ENCODE data around the gene TMEM238L. TPM values are rescaled to one million over a fixed set of nuclear protein-coding genes. Genes with fewer than 3 reads are reported as not detected.
"Not testable (repeated sequence)": the region's sequence is repeated elsewhere in the genome, so short reads cannot be mapped to it uniquely, and the experiment has no call there.

Gene TMEM238L
- polyA plus RNA-seq (2013, experiment 1 of 2), result not detected
- polyA plus RNA-seq (2013, experiment 2 of 2), result not detected

DNA sequence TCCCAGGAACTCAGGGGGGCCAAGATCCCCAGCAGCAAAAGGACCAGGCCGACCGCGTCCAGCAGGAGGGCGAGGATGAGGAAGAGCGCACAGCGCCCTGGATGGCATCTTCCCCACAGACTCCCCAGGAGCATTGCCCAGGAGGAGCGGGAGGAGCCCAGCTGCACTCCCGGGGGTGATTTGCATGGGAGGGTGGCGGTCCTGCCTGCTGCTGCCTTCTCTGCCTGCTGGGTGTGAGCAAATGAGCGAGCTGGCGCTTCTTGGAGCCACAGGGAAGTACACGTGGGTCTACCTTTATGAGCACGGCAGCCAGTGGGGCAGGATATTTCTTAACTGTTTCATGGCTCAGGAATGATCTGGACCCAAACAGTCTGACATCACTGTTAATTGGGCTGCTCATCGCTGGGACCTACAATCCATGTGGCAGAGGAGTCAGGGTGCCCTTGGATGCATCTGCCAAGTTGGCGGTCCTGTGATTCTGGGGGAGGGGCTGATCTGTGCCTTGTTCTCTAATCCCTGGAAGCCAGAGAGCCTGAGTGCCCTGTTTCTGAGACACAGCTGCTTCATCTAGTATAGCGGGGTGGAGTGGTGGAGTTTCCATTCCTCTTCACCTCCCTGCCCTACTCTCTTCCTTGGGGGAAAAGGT, at the start of gene TMEM238L:
Gene TMEM238L (minus strand): TSS at position 270 of the 646 bp plus-strand sequence. CDS start 136 bp downstream, at position 134.
- no peak within 1 kb of the TSS for H3K27ac ChIP-seq (ENCODE audit: low read depth, low read length)
- H3K36me3 ChIP-seq (ENCODE audit: insufficient read depth, low read length), result no peaks in the 10 kb centered on the region
- H3K4me1 ChIP-seq (ENCODE audit: insufficient read depth, low read length), result peaks cover 4% of the 10 kb centered on the region; the same call in 1 of the 2 replicates
- 84% methylated on average over 15 of the region's 16 CpGs for WGBS
- no peaks in the 10 kb centered on the region for H3K27me3 ChIP-seq (ENCODE audit: insufficient read depth, low read length)
- no peaks in the 10 kb centered on the region for H3K9me3 ChIP-seq (ENCODE audit: insufficient read depth, low read depth, low read length)
- H3K9ac ChIP-seq (ENCODE audit: low read depth, low read length), result no peak within 1 kb of the TSS
- no peak within 1 kb of the TSS for H3K4me3 ChIP-seq (ENCODE audit: low read length)

GRCh38 chr17:10846636-10847035, 42.7 kb upstream of the TMEM238L start:
- WGBS, result 78% methylated on average over 6 of the region's 6 CpGs
- H3K27ac ChIP-seq (ENCODE audit: low read depth, low read length); H3K9ac ChIP-seq (ENCODE audit: low read depth, low read length); H3K36me3 ChIP-seq (ENCODE audit: insufficient read depth, low read length); H3K4me3 ChIP-seq (ENCODE audit: low read length); H3K9me3 ChIP-seq (ENCODE audit: insufficient read depth, low read depth, low read length): not testable (repeated sequence)
- peaks cover 15% of the 10 kb centered on the region; the same call in 1 of the 2 replicates for H3K27me3 ChIP-seq (ENCODE audit: insufficient read depth, low read length)
- peaks cover 15% of the 10 kb centered on the region for H3K4me1 ChIP-seq (ENCODE audit: insufficient read depth, low read length)

DNA sequence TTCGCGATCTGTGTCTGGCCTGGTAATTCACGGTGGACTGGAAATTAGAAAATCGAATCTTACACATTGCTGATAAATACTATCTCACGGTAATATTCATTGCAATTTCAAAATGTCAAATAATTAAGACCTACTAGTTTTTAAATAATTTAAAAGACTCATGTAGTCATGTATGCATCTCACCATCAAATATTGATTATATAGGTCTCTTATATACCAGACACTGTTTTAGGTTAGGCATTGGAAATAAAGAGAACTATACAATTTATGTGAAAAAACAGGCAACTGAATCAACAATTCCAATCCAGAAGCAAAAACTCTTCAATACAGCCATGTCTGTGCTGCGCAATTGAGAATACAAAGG, 41.5 kb upstream of the TMEM238L start:
- no peaks in the 10 kb centered on the region for H3K9me3 ChIP-seq (ENCODE audit: insufficient read depth, low read depth, low read length)
- H3K4me1 ChIP-seq (ENCODE audit: insufficient read depth, low read length), result peaks cover 15% of the 10 kb centered on the region
- no peak overlapping the region for H3K9ac ChIP-seq (ENCODE audit: low read depth, low read length)
- peaks cover 15% of the 10 kb centered on the region; the same call in 1 of the 2 replicates for H3K27me3 ChIP-seq (ENCODE audit: insufficient read depth, low read length)
- no peaks in the 10 kb centered on the region for H3K36me3 ChIP-seq (ENCODE audit: insufficient read depth, low read length)
- H3K27ac ChIP-seq (ENCODE audit: low read depth, low read length), result no peak overlapping the region
- 0 out of 2 replicates have a peak overlapping the region, but pooled peaks have one; percentile 63 for H3K4me3 ChIP-seq (ENCODE audit: low read length)
- 28% methylated on average over 4 of the region's 6 CpGs for WGBS

DNA sequence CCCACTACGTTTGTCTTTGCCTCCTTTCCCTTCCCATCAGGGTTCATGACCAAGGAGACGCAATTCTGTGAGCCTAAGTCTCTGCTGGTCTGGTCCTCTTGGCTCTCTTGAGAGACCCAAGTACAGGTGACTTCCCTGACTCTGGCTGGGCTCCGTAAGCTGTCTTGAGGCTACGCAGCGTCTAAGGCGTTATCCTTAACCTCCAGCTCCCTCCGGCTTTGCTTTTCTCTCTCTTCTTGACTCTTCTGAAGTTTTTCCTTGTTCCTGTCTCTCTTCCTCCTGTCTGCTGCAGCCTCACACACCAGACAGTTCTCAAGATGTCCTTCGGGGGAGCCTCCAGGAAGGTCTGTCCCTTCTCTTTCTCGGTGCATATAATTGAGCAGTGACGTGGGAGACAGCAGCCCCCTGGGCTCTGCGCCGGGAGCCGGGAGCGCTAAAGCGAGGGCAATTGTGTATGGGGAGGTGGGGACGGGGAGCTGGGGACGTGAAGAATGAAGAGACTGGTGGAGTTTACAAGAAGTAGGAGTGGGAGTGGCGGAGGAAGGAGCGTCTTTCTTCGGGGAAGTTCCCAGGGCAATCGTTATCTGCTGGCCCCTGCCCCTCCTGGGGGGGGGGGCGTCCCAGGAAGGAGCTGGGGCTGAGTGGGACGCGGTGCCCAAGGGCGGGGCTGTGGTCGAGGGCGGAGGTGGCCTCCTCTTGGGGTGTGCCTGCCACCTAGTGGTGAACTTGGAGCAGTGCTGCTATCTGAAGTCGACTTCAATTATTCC, 40.9 kb upstream of the TMEM238L start:
- no peak overlapping the region for H3K27ac ChIP-seq (ENCODE audit: low read depth, low read length)
- no peaks in the 10 kb centered on the region for H3K36me3 ChIP-seq (ENCODE audit: insufficient read depth, low read length)
- 2% methylated on average over 28 of the region's 28 CpGs for WGBS
- H3K9ac ChIP-seq (ENCODE audit: low read depth, low read length), result 0 out of 2 replicates have a peak overlapping the region, but pooled peaks have one; percentile 2
- peaks cover 15% of the 10 kb centered on the region for H3K4me1 ChIP-seq (ENCODE audit: insufficient read depth, low read length)
- H3K4me3 ChIP-seq (ENCODE audit: low read length), result peak overlapping the region; percentile 63
- H3K27me3 ChIP-seq (ENCODE audit: insufficient read depth, low read length), result peaks cover 15% of the 10 kb centered on the region; the same call in 1 of the 2 replicates
- no peaks in the 10 kb centered on the region for H3K9me3 ChIP-seq (ENCODE audit: insufficient read depth, low read depth, low read length)

DNA sequence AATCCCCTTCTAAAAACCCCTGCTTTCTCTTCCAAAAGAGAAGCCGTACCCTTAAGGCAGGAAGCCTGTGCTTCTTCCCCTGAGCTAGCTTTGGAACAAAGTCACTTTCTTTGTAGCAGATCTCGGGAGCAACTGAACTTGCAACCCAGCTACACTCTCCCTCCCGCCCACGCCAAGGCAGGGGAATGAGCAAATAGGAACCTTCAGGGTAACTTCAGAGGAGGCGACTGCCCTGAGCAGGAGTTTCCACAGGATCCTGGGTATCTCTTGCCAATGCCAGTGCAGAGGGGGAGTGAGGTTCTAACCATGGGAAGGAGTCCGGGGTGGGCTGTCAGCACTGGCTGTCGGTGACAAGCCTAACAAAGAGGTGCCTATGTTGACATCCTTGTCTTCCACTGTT, 39.9 kb upstream of the TMEM238L start:
- Histone ChIP-seq H3K4me3 (ENCODE audit: low read length) (peak overlapping the region; percentile 63; the same call in 1 of the 2 replicates), H3K27me3 (ENCODE audit: insufficient read depth, low read length) (peaks cover 15% of the 10 kb centered on the region; the same call in 1 of the 2 replicates), H3K9me3 (ENCODE audit: insufficient read depth, low read depth, low read length) (no peaks in the 10 kb centered on the region), H3K4me1 (ENCODE audit: insufficient read depth, low read length) (peaks cover 15% of the 10 kb centered on the region), H3K36me3 (ENCODE audit: insufficient read depth, low read length) (no peaks in the 10 kb centered on the region), H3K27ac (ENCODE audit: low read depth, low read length) (no peak overlapping the region), H3K9ac (ENCODE audit: low read depth, low read length) (no peak overlapping the region)
- WGBS, result 43% methylated on average over 7 of the region's 7 CpGs

DNA sequence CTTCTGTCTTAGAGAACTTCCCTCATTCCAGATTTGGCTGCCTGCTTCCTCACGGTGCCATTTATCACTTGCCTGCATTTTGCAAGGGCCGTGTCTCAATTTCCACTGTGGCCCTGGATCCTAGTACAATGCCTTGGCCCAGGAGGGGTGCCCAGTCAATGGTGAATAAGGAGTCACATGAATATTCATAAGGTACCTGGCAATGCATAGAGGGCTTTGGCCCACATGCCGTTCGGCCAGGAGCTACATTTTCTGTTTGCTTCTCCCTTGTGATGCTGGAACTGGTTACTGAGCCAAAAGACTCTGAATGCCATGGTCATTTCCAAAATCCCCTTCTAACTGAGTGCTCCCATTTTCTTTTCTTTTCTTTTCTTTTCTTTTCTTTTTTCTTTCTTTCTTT, 38.8 kb upstream of the TMEM238L start:
- WGBS, result 82% methylated on average over 4 of the region's 4 CpGs
- no peak overlapping the region for H3K4me3 ChIP-seq (ENCODE audit: low read length)
- H3K27ac ChIP-seq (ENCODE audit: low read depth, low read length), result no peak overlapping the region
- H3K36me3 ChIP-seq (ENCODE audit: insufficient read depth, low read length), result no peaks in the 10 kb centered on the region
- H3K27me3 ChIP-seq (ENCODE audit: insufficient read depth, low read length), result peaks cover 15% of the 10 kb centered on the region; the same call in 1 of the 2 replicates
- H3K9ac ChIP-seq (ENCODE audit: low read depth, low read length), result no peak overlapping the region
- H3K9me3 ChIP-seq (ENCODE audit: insufficient read depth, low read depth, low read length), result no peaks in the 10 kb centered on the region
- H3K4me1 ChIP-seq (ENCODE audit: insufficient read depth, low read length), result peaks cover 15% of the 10 kb centered on the region

DNA sequence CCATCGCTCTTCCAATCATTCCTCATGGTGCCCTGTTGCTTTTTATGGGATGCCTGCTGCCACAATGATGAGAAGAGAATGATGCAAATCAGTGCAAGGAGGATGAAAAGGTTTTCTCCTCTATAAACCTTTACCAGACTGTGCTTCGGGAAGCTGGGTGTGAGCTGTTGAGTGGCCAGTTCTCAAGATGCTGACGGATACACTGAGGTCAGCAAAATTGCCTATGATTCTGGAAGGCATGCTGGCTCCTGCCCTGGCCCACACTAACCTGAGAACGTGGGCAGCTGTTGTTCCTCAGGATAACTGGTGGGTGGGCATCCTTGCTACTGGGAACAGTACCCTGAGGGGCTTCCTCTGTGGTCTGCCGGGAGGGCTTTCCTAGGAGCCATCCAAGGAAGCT, 34.8 kb upstream of the TMEM238L start:
- Histone ChIP-seq H3K36me3 (ENCODE audit: insufficient read depth, low read length) (no peaks in the 10 kb centered on the region), H3K27me3 (ENCODE audit: insufficient read depth, low read length) (peaks cover 4% of the 10 kb centered on the region; the same call in 1 of the 2 replicates), H3K27ac (ENCODE audit: low read depth, low read length) (no peak overlapping the region), H3K4me1 (ENCODE audit: insufficient read depth, low read length) (peaks cover 5% of the 10 kb centered on the region), H3K9ac (ENCODE audit: low read depth, low read length) (no peak overlapping the region), H3K9me3 (ENCODE audit: insufficient read depth, low read depth, low read length) (no peaks in the 10 kb centered on the region), H3K4me3 (ENCODE audit: low read length) (no peak overlapping the region)
- 85% methylated on average over 5 of the region's 5 CpGs for WGBS

DNA sequence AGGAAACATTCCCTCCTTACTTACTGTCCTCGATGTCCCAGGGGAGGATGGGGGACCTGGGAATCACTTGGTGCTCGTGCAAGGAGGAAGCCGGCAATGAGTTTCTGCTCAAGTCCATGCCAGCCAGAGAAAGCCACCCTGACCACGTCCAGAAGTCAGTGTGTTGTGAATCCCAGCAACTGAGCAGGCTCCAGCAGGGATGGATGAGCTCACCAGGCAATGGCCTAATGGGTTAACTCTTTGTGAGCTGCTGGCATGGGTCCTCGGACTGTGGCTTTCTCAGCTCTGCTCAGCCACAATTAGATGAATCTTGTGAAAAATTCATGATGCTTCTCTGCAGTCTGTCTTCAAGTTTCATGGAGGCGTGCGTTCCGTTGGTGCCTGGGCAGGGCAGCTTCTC, 34.0 kb upstream of the TMEM238L start, which contains the start of gene PIRT:
Gene PIRT (minus strand): TSS at position 167 of the 400 bp plus-strand sequence. CDS start 12,442 bp downstream, outside the sequence.
- Histone ChIP-seq H3K27me3 (ENCODE audit: insufficient read depth, low read length) (no peaks in the 10 kb centered on the region), H3K9me3 (ENCODE audit: insufficient read depth, low read depth, low read length) (no peaks in the 10 kb centered on the region), H3K4me1 (ENCODE audit: insufficient read depth, low read length) (no peaks in the 10 kb centered on the region; the same call in none of the 2 replicates), H3K4me3 (ENCODE audit: low read length) (no peak within 1 kb of the TSS), H3K27ac (ENCODE audit: low read depth, low read length) (no peak within 1 kb of the TSS), H3K36me3 (ENCODE audit: insufficient read depth, low read length) (no peaks in the 10 kb centered on the region), H3K9ac (ENCODE audit: low read depth, low read length) (no peak within 1 kb of the TSS)
- WGBS, result 80% methylated on average over 8 of the region's 8 CpGs

GRCh38 chr17:10836966-10837590, 33.2 kb upstream of the TMEM238L start:
- no peak overlapping the region for H3K4me3 ChIP-seq (ENCODE audit: low read length)
- H3K27me3 ChIP-seq (ENCODE audit: insufficient read depth, low read length), result no peaks in the 10 kb centered on the region
- WGBS, result 95% methylated on average over 15 of the region's 15 CpGs
- H3K9ac ChIP-seq (ENCODE audit: low read depth, low read length), result no peak overlapping the region
- no peaks in the 10 kb centered on the region; the same call in none of the 2 replicates for H3K4me1 ChIP-seq (ENCODE audit: insufficient read depth, low read length)
- no peaks in the 10 kb centered on the region for H3K36me3 ChIP-seq (ENCODE audit: insufficient read depth, low read length)
- H3K27ac ChIP-seq (ENCODE audit: low read depth, low read length), result no peak overlapping the region
- H3K9me3 ChIP-seq (ENCODE audit: insufficient read depth, low read depth, low read length), result no peaks in the 10 kb centered on the region

- no peaks in the 10 kb centered on the region for H3K9me3 ChIP-seq (ENCODE audit: insufficient read depth, low read depth, low read length)
- 89% methylated on average over 7 of the region's 7 CpGs for WGBS
Measured at GRCh38 chr17:10836145-10836544, 32.2 kb upstream of the TMEM238L start.

GRCh38 chr17:10831696-10832095, 27.8 kb upstream of the TMEM238L start:
- Histone ChIP-seq H3K9me3 (ENCODE audit: insufficient read depth, low read depth, low read length) (no peaks in the 10 kb centered on the region), H3K4me1 (ENCODE audit: insufficient read depth, low read length) (peaks cover 15% of the 10 kb centered on the region; the same call in 1 of the 2 replicates), H3K27me3 (ENCODE audit: insufficient read depth, low read length) (no peaks in the 10 kb centered on the region), H3K27ac (ENCODE audit: low read depth, low read length) (no peak overlapping the region), H3K9ac (ENCODE audit: low read depth, low read length) (no peak overlapping the region), H3K36me3 (ENCODE audit: insufficient read depth, low read length) (no peaks in the 10 kb centered on the region), H3K4me3 (ENCODE audit: low read length) (no peak overlapping the region)
- 97% methylated on average over 5 of the region's 5 CpGs for WGBS

More at GRCh38 chr17:10836145-10836544, 32.2 kb upstream of the TMEM238L start:
- Histone ChIP-seq H3K36me3 (ENCODE audit: insufficient read depth, low read length) (no peaks in the 10 kb centered on the region), H3K27me3 (ENCODE audit: insufficient read depth, low read length) (no peaks in the 10 kb centered on the region), H3K27ac (ENCODE audit: low read depth, low read length) (no peak overlapping the region), H3K4me1 (ENCODE audit: insufficient read depth, low read length) (no peaks in the 10 kb centered on the region; the same call in none of the 2 replicates), H3K9ac (ENCODE audit: low read depth, low read length) (no peak overlapping the region), H3K4me3 (ENCODE audit: low read length) (no peak overlapping the region)
